ENCODE data around the gene ATCAY.

The ATCAY gene

GRCh38 chr19:3880471-3881271, at the start of gene ATCAY:
Gene ATCAY, plus strand, starts transcription at chr19:3880685. Its CDS starts 5,083 bp downstream, at chr19:3885768.
- Histone ChIP-seq H3K4me2 (ENCODE audit: insufficient read depth, low read length) (no peak within 1 kb of the TSS), H3K9me3 (ENCODE audit: insufficient read depth, low read length, severe bottlenecking) (no peaks in the 10 kb centered on the region), H3K9ac (ENCODE audit: low read depth, low read length) (no peak within 1 kb of the TSS), H3K27ac (ENCODE audit: low read length) (no peak within 1 kb of the TSS), H3K36me3 (ENCODE audit: insufficient read depth, low read length) (no peaks in the 10 kb centered on the region), H3K27me3 (ENCODE audit: insufficient read depth, low read length, poor library complexity) (no peaks in the 10 kb centered on the region), H3K4me3 (ENCODE audit: low read depth in 1 of 2, low read length in 2 of 2) (no peak within 1 kb of the TSS), H3K79me2 (ENCODE audit: insufficient read depth, low read length) (no peaks in the 10 kb centered on the region), H4K20me1 (ENCODE audit: insufficient read depth, low read length) (no peaks in the 10 kb centered on the region), H2AFZ (ENCODE audit: low read depth, low read length) (no peak within 1 kb of the TSS), H3K4me1 (ENCODE audit: insufficient read depth, low read length) (no peaks in the 10 kb centered on the region; the same call in 1 of the 2 replicates)
- no peak for TF ChIP-seq EZH2 (IDR thresholded peaks at IDR 0.05; ENCODE audit: borderline replicate concordance, low read depth, low read length, severe bottlenecking)
- no peak for TF ChIP-seq CTCF (IDR thresholded peaks at IDR 0.05; ENCODE audit: borderline replicate concordance, extremely low read depth, low read length, poor library complexity, severe bottlenecking)
- DNase-seq, result no peak
- ATAC-seq (ENCODE audit: insufficient read depth, low read depth), result no peak

- ATAC-seq (ENCODE audit: insufficient read depth, low read depth), result no peak
- H3K4me3 ChIP-seq (ENCODE audit: low read depth in 1 of 2, low read length in 2 of 2), result no peak overlapping the region
- no peaks in the 10 kb centered on the region for H4K20me1 ChIP-seq (ENCODE audit: insufficient read depth, low read length)
- TF ChIP-seq CTCF (IDR thresholded peaks at IDR 0.05; ENCODE audit: borderline replicate concordance, extremely low read depth, low read length, poor library complexity, severe bottlenecking), result no peak
- no peak for TF ChIP-seq EZH2 (IDR thresholded peaks at IDR 0.05; ENCODE audit: borderline replicate concordance, low read depth, low read length, severe bottlenecking)
- H3K9me3 ChIP-seq (ENCODE audit: insufficient read depth, low read length, severe bottlenecking), result no peaks in the 10 kb centered on the region
- H3K27ac ChIP-seq (ENCODE audit: low read length), result no peak overlapping the region
- no peak overlapping the region for H3K4me2 ChIP-seq (ENCODE audit: insufficient read depth, low read length)
- H3K36me3 ChIP-seq (ENCODE audit: insufficient read depth, low read length), result no peaks in the 10 kb centered on the region
- H3K4me1 ChIP-seq (ENCODE audit: insufficient read depth, low read length), result no peaks in the 10 kb centered on the region
- no peak for DNase-seq
- no peaks in the 10 kb centered on the region for H3K27me3 ChIP-seq (ENCODE audit: insufficient read depth, low read length, poor library complexity)
- H3K79me2 ChIP-seq (ENCODE audit: insufficient read depth, low read length), result no peaks in the 10 kb centered on the region
- no peak overlapping the region for H3K9ac ChIP-seq (ENCODE audit: low read depth, low read length)
- no peak overlapping the region for H2AFZ ChIP-seq (ENCODE audit: low read depth, low read length)
These were observed 48.9 kb upstream of the ATCAY start for GRCh38 chr19:3831601-3832000.

DNA sequence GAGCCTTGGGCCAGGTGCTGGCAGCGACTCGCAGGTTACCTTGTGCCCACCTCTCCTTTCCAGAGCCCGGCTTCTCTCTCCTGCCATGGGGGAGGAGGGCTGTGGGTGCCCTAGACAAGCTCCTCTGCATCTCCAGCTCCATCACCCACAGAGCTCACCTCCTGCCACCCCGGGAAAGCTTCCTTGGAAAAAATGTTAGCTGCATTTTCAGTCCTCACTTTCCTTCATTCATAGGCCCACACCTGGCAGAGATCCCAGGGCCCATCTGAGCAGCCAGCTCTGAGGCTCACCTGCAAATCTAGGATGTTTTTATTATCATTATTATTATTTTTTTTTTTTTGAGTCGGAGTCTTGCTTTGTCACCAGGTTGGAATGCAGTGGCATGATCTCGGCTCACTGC, 48.5 kb upstream of the ATCAY start:
- H3K4me3 ChIP-seq (ENCODE audit: low read depth in 1 of 2, low read length in 2 of 2), result no peak overlapping the region
- H3K79me2 ChIP-seq (ENCODE audit: insufficient read depth, low read length), result no peaks in the 10 kb centered on the region
- H4K20me1 ChIP-seq (ENCODE audit: insufficient read depth, low read length), result no peaks in the 10 kb centered on the region
- H3K4me1 ChIP-seq (ENCODE audit: insufficient read depth, low read length), result no peaks in the 10 kb centered on the region
- no peak overlapping the region for H3K4me2 ChIP-seq (ENCODE audit: insufficient read depth, low read length)
- H3K9me3 ChIP-seq (ENCODE audit: insufficient read depth, low read length, severe bottlenecking), result no peaks in the 10 kb centered on the region
- DNase-seq, result no peak
- no peak overlapping the region for H2AFZ ChIP-seq (ENCODE audit: low read depth, low read length)
- no peak for ATAC-seq (ENCODE audit: insufficient read depth, low read depth)
- TF ChIP-seq EZH2 (IDR thresholded peaks at IDR 0.05; ENCODE audit: borderline replicate concordance, low read depth, low read length, severe bottlenecking) (no peak), CTCF (IDR thresholded peaks at IDR 0.05; ENCODE audit: borderline replicate concordance, extremely low read depth, low read length, poor library complexity, severe bottlenecking) (no peak)
- no peak overlapping the region for H3K27ac ChIP-seq (ENCODE audit: low read length)
- H3K9ac ChIP-seq (ENCODE audit: low read depth, low read length), result no peak overlapping the region
- no peaks in the 10 kb centered on the region for H3K36me3 ChIP-seq (ENCODE audit: insufficient read depth, low read length)
- no peaks in the 10 kb centered on the region for H3K27me3 ChIP-seq (ENCODE audit: insufficient read depth, low read length, poor library complexity)
